GM18520 (cell line): ENCODE results near the gene GPATCH4.
A peak's percentile ranks its signal among the peaks of the same experiment; 100 is the strongest.
"Not testable (repeated sequence)": the region's sequence is repeated elsewhere in the genome, so short reads cannot be mapped to it uniquely, and the experiment has no call there.

Experiments
- ATAC-seq: cut with Tn5 transposase; IDR thresholded peaks from one replicate; pipeline ENCODE4 v1.9.1; 2021; ENCODE audit not compliant: unreplicated experiment

GPATCH4 gene

DNA sequence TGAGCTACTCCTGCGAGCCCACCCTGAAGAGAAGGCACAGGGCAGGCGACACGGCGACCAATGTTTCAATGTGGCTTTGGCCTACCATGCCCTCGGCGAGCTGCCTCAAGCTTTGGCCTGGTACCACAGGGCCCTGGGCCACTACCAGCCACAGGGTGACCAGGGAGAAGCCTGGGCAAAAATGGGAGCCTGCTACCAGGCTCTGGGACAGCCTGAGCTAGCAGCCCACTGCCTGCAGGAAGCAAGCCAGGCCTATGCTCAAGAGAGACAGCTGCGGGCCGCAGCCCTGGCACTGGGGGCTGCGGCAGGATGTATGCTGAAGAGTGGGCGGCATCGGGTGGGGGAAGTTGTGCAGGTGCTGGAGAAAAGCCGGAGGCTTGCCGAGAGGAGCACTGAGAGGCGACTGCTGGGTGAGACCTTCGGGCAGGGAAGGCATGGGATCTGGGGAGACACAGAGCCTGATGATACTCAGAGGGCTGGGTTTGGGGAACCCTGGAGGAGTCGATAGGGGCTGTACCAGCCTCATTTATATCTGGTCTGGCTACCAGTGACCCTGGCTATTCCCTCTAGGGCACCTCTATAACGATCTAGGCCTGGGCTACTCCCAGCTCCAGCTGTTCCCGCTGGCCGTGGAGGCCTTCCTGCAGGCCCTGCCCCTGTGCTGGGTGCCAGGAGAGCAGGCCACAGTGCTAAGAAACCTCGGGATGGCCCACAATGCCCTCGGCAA, 19.5 kb downstream of the GPATCH4 start:
- no peak for ATAC-seq

DNA sequence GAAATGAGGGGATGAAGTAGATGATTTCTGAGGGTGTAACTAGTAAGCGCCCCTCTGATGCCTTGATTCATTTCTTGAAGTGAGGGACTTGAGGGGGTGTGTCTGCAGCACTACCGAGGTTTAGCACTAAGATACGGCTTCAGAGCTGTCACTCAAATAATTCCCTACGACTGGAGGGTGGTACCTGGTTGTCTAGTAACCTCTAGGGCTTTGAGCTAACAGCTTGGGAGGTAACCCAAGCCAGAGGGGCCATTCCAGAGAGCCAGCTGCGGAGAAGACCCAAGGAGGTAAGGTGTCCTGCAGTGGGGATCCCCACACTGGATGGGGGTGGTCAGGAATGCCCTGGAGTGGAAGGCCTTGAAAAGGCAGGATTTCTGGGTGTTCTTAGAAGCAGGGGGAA, 21.8 kb downstream of the GPATCH4 start, which contains the start of gene TTC24:
TSS of gene TTC24 (plus strand) at position 252 of the 400 bp plus-strand sequence. CDS start 1,642 bp downstream, outside the sequence.
- no peak for ATAC-seq

DNA sequence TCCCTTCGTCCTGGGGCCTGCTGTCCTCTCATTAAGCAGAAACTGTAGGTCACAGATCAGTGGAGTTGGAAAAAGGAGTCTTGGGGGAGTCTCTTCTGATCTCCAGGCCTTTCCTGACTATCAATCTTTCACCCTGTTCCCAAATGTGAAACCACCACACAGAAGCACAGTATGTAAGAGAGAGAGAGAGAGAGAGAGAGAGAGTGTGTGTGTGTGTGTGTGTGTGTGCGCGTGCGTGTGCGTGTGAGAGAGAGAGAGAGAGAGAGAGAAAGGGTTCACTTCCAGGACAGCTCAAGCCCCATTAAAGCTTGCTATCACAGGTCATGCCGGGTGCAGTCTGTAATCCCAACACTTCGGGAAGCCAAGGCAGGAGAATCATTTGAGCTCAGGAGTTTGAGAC, 23.2 kb downstream of the GPATCH4 start:
- ATAC-seq: no peak

DNA sequence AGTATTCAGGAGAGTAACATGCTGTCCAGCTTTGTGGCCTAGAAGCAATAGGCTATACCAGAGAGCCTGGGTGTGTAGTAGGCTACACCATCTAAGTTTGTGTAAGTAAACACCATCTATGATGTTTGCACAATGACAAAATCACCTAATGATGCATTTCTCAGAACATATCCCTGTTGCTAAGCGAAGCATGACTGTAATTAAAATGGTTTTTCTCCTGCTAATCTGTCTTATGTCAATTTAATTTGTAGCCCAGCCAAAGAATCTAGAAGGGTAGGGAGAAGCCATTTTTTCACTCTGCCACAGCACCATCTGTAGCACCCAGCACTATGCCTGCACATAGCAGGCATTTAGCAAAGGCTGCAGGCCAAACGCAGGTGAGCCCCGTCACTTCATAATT, 23.7 kb downstream of the GPATCH4 start:
- ATAC-seq: no peak

DNA sequence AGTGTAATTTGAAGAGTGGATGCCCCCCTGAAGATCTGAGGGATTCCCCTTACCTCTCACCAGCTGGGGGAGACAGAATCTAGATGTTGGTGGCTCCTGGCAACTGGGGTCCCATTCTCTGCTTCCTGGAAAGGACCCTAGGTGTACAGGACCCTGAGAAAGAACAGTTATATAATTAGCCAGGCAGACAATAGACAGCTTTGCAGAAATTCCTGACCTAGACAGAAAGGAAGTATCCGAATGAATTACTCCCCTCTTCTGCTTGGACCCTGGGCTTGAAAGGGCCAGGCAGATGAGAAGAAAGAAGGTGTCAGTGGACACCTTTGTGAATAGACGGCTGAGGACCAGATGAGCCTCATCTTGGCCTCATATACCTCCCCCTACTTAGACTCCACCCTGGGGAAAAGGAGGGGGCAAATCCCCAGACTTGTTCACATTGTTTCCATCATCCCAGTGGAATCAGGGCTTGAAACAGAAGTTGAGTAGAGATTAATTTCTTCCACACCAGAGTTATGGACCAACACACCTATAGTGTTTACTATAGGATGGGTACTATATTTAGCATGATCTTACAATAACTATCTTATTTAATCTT, 27.1 kb downstream of the GPATCH4 start:
- no peak for ATAC-seq

- ATAC-seq: no peak
Observed at GRCh38 chr1:156572663-156573018, 28.6 kb downstream of the GPATCH4 start.

DNA sequence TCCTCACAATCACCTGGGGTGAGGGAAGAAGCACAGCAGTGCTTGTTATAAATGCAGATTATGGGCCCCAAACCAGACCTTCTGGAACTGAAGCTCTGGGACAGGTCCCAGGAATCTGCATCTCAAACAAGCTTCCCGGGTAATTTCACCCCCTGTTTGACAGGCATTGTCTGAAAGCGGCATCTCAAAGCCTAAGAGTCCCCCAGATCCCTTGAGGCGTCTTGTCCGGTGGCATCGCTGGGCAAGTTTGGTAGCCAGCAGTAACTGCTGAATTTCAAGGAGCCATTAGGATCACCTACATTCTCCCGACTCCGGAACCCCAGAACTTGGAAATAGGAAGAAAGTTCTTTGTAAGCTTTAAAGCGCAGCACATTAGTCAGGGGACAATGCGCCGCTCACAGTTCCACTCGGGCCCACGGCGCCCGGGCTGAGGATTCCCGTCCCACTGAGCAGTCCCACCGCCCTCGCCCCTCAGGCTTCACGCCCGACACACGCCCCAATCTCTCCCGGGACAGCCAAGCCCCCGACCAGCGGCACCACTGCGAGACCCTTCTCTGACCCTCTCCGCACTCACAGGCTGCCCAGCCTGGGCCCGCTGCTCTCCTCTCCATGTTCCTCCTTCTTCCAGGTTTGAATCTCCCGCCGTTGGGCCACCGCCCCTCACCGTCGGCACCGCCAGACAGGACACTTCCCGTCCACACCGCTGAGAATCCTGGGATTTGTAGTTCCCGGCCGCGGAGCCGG, 29.2 kb downstream of the GPATCH4 start, which contains the start of gene IQGAP3:
TSS of gene IQGAP3 (minus strand) at position 647 of the 744 bp plus-strand sequence. CDS start at position 611, 36 bp downstream.
- ATAC-seq: peak; percentile 52

DNA sequence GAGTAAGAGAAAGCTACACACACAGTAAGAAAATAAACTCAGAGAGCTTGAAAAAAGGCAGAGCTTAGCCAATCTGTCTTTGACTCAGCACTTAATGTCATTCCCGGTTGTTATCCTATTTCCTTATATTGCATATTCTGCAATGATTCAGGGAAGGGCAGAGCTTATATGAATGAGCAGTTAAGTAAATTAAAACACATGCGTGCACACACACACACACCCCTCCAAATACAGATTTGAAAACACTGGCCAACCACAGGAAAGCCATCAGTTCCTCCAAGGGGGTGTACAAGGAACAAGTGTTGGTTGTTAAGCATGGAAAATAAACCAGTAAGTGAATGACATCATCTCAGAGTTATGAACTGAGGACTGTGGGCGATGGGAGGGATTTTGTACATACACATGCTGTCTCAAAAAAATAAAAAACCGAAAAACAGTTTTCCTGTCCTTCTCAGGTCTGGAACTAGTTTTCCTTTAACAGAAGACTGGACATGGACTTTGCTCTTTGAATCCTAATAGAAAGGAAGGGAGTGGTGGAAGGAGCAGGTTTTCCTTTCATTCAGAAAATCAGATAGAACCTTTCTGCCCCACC, 29.9 kb downstream of the GPATCH4 start:
- ATAC-seq: no peak

DNA sequence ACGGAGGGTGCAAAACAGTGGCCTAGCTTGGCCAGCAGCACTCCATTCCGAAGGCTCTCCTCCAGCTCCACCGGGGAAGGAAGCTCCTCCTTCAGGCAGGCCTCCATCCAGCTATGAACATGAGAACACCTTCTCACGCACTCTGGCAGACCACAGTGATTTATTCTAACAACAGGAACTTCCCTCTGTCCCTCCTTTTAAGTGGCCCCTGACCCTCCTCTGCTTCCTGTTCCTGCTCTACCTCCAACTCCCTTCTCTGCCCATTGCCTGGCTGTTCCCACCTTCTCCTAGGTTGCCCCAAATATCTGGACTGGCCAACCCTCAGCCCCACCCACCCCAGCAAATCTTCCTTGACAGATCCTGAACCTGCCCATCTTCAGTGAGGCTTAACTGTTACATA, 34.8 kb downstream of the GPATCH4 start:
- ATAC-seq: no peak

DNA sequence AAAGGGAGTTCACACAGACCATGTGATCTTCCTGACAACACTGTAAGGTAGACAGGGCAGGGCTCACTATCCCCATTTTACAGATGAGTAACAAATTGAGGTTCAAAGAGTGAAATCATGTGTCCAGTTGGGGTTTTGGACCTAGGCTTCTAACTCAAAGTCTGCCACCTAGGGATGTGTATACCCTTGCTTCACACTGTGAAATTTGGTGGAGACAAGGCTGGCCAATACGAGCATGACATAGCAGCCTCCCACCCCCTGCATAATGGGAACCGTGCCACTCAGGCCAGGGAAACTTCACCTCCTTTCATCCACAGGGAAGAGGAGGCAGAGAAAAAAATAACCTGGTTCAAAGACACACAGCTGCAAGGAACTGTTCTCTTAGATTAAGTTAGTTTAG, 35.8 kb downstream of the GPATCH4 start:
- no peak for ATAC-seq

DNA sequence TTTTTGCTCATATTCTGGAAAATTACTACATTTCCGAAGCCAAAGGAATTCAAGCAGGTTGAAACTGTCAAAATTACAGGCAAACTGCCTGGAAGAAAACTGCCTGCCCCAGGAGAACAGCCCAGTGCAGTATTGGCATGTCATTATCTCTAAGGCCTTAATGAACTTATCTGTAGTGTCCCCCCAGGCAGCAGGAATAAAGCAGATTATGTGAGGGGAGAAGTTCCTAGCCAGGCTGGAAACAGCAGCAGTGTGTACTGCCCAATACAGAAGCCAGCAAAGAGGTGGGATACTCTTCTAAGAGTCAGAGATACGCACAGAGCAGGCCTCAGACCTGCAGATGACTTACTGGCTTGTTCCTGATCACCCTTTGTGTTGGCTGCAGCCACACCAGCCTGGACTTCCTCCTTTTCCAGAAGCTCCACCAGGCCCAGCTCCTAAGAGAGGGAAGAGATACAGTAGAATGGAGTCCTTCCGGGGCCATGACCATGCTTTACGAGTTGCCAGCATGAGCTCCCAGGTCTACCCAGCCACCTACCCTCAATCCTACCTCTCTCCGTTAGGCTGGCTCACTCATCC, 40.6 kb downstream of the GPATCH4 start:
- ATAC-seq: no peak

DNA sequence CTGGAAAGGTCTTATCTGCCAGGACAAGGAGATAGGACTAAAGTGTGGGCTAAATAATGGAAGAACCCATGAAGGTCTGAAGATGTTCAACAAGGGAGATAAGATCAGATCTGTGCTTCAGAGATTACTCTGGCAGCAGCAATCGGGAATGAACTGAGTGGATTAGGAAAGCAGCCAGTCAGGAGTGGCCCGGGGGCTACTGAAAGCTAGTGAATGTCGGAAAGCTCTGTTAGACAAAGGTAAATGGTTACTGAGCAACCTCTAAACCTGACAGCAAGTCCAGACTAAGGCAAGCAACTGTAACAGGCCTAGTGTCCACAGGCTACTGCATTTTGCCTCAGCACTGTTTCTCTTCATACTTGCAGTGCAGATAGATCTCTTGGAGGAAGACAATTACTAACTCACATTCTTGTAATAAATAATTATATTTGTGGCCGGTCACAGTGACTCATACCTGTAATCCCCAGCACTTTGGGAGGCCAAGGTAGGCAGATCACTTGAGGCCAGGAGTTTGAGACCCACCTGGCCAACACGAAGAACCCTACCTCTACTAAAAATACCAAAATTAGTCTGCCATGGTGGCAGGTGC, 41.4 kb downstream of the GPATCH4 start:
- no peak for ATAC-seq

DNA sequence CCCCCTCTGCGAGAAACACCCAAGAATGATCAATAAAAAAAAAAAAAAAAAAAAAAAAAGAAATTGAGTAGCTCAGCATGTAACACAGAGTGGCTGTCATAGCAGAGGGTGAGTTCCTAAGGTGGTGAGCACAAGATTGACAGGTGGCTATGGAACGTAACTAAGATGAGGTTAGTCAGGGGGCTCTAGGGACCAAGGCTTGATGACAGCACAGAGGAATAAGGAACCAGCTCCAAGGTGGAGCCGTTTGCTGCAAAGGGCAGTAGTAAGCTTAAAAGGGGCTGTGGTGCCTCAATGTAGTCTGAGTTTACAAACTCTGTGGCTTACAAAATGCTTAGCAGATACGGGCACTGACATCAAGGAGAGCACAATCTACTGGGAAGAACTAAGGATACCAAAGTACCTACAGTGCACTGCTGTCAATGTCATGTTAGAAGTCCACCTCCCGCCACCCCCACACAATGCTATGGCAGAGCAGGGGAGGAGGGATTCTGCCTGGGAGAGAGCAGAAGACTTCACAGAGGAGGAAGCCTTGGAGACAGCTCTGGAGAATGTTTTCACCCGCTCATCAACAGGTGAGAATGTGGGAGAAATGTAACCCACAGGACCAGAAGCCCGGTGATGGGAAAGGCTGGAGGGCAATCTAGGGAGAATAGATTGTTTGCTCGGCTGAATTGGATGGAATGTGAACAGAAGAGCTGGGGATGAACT, 42.0 kb downstream of the GPATCH4 start:
- no peak for ATAC-seq

- no peak for ATAC-seq
Observed at GRCh38 chr1:156556354-156556753, 44.9 kb downstream of the GPATCH4 start.

DNA sequence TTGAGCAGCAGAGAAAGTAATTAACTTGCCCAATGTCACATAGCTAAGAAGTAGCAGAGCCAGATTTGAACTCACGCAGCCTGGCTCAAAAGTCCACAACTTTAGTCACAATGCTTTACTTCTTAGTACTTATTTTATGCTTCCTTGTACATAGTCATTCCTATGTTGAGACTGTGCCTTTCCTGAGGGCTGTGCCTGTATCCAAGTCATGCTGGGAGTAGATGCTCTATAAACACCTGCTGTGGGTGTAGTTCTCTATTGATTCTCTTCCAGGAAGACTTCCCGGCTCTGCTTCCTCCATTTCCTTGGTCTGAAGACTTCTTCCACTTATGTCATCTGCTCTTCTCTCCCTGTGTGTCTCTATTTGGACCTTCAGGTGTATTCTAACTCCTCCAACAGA, 45.6 kb downstream of the GPATCH4 start:
- no peak for ATAC-seq

- no peak for ATAC-seq
Observed at GRCh38 chr1:156554971-156555370, 46.3 kb downstream of the GPATCH4 start.

GRCh38 chr1:156553860-156554485, 47.3 kb downstream of the GPATCH4 start:
- no peak for ATAC-seq

DNA sequence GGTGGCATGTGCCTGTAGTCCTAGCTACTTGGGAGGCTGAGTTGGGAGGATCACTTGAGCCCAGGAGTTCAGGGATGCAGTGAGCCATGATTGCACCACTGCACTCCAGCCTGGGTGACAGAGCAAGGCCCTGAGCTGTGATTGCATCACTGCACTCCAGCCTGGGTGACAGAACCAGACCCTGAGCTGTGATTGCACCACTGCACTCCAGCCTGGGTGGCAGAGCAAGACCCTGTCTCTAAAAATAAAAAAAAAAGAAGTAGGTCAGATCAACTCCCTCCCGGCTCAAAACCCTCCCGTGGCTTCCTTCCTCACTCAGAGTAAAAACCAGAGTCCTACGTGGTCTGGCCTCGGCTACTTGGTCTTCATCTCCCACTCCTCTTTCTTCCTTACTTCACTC, 48.3 kb downstream of the GPATCH4 start:
- not testable (repeated sequence) for ATAC-seq

DNA sequence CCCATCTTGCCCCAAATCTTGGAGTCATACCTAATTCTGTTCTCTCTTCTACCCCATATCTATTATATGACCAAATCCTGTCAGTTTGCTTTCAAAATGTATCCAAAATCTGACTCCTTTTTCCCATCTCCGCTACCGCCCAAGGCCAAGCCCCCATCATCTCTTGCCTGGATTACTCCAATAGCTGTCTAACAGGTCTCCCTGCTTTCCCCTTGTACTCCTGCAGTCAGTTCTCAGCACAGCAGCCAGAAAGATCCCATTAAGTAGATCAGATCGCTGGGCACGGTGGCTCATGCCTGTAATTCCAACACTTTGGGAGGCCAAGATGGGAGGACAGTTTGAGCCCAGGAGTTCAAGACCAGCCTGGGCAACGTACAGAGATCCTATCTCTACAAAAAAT, 48.8 kb downstream of the GPATCH4 start:
- no peak for ATAC-seq

GRCh38 chr1:156551869-156552268, 49.4 kb downstream of the GPATCH4 start:
- ATAC-seq: no peak
